GM19438 (cell line): Measurements from ENCODE around the gene CIP2A.

Experiments
- ATAC-seq: cut with Tn5 transposase; IDR thresholded peaks from one replicate; pipeline ENCODE4 v1.9.1; 2021; ENCODE audit warnings: low read depth; ENCODE audit not compliant: unreplicated experiment

Gene CIP2A

DNA sequence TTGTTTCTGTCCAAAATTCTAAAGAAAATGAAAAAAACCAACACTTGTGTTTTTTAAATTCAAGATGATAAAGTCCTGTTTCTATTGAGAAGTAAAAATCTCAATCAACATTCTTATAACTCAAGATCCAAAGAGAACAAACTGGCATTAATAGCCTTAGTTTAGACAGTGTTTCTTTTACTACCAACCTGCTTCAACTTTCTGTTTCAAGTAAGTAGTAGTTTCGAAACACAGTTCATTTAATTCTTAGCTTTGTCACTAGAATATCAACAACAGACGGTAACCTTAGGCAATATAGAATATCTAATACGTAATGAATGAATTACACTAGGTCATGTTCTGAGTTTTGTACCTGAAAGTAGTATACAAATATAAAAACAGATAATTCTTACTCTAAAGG, 23.7 kb downstream of the CIP2A start:
- no peak for ATAC-seq

DNA sequence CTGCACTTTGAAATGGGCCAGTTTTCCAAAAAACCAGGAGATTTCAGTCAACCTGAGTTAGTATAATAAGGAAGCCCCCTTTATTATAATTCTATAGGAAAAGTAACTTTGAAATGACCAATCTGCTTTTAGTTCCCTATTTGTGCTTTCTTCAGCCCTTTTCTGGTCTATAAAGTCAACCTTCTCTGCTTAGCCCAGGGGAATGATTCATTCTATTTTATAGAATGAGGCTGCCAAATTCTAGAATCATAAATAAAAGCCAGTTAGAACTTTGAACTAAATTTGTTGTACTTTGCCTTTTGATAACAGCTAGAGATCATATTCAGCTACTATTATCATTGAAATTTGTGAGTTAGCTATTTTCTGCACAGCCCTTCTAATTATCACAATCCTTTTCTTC, 24.7 kb downstream of the CIP2A start:
- no peak for ATAC-seq

DNA sequence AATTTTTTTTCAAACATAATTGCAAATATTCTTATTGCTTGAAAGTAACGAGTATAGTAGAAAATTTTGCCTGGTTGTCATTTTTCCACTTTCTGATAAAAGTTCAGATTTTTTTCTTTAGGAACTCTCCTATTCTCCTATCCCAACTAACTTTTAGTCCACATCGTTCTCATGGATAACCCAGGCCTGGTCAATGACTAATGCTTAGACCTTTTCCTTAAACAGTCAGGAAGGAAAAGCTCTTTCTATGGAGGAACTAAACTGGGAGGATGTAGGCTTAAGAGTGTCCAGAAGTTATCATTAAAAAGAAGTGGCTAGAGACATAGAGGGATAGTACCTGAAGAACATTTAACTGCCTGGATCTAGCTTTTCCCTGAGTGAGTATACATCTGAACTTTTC, 26.7 kb downstream of the CIP2A start:
- ATAC-seq: no peak

DNA sequence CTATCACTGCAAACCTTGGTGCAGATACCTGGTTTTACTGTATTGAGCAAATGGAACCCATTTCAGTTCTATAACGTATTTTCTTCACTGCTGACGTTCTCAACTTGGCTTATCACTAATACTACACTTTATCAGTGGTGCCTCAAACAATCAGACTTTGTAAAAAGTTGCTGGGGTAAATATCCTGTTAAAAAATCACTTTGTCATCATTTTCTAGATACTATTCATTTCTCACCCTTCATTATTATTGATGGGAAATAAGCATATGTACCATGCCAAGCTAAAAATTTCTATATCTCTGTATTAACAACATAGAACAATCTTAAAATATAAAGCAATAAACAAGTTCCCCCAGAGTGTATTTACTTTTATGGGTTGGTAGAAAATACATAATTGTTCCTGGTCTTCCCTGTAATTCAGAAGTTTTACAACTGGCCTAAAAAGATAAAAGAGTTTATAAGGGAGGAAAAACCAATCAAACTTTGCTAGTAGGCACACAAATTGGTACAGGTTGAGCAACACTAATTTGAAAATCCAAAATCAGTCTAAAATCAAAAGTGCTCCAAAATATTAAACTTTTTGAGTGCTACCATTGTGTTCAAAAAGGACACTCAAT, 33.2 kb downstream of the CIP2A start:
- ATAC-seq: no peak

DNA sequence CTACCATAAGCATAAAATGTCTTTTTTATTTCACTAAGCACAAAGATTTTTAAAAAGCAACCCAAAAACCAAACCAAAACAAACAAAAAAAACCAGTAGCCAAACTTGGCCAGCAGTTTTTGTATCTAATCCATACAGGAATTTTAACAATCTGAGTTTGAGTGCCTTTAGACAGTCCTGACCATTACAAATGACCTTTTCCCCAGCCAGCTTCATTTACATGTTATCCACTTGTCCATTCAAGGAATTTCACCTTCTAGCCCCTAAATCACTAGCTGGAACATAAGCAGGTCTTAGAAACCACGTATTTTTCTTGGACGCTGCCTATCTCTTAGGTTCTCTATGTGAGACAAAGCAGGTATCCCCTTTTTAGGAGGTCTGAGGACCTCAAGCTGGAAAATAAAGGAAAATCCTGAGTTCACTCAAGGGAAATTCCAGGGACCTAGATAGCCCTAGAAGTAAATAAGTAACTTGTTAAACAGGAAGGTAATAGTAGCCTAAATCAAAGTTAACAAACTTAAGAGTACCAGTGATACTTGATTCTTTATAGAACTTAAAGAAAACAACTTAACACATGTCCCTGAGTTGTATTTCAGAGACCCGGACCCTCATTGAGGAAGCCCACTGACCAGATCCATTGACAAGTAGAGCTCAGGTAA, 34.2 kb downstream of the CIP2A start:
- no peak for ATAC-seq

DNA sequence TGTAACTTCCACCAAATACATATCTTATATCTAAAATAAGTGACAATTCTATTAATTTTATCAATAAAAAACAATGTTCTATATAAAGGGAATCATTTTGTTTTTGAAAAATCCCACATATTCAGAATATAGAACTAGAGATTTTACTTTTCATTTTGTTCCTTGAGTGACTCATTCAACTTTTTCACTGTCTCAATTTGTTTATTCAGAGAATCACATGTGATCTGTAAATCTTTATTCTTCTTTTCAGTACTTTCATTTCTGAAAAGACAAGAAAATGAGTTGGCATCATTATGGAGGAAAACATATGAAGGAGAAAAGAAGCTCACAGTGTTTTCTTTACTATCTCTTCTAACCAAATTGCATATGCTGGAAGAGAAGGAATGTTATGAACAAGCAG, 35.0 kb downstream of the CIP2A start:
- ATAC-seq: no peak

DNA sequence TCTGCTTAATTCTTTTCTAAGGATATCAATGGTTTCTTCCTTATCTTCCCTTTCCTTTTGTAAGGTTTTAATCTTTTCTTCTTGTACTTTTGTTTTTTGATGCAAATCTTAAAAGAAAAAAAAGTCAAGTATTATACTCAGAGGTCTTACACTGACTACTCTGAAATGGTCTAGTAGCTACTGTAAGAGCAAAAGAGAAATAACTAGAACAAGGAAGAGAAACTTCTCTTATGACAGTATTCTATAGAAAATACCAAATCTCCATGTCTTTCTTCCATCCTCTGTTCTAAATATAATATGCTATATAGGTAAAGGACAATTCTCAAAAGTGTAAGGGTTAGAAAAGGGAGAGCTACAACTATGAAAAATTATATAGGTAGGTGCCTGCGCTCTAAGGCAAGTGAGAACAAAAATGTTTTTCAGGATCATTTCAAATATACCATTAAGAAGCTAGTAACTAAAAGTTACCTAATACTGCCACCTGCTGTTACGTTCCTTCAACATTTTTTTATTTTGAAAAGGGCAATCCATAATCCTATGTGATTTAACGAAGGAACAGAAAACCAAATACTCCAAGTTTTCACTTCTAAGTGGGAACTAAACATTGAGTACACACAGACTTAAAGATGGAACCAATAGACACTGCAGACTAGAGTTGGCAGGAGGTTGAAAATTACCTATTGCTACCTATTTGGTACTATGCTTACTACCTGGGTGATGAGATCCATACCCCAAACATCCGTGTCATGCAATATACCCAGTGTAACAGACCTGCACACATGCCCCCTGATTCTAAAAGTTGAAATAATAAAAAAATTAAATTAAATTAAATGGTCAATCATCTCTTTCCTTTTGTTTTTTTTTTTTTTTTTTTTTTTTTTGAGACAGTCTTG, 36.7 kb downstream of the CIP2A start:
- no peak for ATAC-seq

DNA sequence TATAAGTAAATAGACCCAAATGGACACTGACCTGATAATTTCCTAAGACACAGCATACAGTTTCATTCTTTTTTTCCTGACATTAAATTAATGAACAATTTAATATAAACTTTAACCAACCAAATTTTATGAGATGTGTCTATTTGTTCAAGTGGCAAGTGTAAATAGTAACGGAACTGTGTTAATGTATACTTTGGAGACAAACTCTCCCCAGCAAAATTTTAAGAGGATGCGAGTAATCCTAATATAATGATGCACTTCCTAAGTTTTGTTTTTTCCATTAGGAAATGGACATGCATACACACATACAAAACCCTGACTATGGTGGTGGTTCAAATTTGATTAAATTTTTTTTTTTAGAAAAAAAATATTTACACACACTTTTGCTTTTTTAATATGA, 40.4 kb downstream of the CIP2A start:
- ATAC-seq: no peak

DNA sequence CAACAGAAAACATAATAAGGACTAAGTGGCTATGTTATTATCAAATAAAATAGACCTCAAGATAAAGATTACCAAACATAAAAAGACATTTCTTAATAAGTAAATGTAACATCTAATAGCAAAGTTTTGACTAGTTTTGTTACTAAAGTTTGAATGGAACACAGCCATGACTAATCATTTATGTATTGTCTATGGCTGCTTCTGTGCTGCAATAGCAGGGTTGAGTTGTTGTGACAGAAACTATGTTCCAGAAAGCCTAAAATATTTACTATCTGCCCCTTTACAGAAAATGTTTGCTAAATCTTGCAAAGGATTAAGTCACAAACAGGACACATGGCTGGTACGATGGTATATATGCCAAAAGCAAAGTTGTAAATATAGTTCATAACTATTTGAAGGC, 40.9 kb downstream of the CIP2A start:
- ATAC-seq: no peak

DNA sequence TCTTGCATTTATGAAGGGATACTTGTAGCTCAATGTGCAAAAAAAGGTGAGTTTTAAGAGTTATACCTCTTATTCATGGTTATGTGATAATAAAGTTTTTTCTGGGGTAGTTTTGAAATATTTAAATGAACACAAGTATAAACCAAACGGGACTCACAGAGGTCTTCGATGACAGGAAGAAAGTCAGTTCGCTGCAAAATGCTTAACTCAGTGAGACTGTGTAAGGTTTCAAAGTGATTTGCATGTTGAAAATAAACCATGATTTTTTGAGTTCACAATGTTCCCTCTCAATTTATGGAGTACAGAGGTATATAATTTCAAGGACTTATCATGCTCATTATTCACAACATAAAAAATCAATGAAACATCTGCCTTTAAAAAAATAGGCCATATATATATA, 42.5 kb downstream of the CIP2A start:
- no peak for ATAC-seq

DNA sequence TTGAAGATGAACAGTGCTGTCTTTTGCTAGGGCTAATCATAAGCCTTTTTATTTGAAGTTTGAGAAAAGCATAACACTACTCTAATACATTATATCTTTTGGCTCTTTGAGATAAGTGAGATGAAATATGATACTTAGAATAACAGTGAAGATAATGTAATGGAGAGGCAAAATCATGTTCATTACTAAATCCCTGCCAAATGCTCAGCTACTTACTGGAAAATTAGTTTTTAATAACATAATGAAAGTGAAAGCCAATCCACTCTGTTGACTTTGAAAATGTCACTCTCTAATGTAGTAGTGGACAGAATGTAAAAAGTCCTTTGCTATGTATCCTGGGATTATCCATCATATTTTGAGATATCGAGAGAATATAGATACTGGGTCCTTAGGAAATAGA, 43.0 kb downstream of the CIP2A start:
- ATAC-seq: no peak

DNA sequence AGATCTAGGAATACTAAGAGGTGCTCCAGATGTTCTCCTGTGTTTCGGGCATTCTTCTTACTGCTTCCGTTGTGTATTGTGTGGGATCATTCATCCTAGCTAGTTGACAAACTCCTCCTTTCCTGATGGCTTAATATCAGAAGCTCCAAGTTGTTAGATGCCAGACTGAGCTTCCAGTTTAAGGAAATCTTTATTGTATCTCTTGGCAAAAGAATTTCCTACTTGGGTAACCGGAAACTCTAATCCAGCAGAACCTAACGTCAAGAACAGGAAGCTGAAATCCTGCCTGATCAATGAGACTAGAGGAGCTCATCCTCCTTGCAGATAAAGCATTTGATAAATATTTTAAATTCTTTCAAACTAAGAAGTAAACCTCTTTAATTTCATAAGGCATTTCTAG, 51.2 kb downstream of the CIP2A start:
- ATAC-seq: no peak

DNA sequence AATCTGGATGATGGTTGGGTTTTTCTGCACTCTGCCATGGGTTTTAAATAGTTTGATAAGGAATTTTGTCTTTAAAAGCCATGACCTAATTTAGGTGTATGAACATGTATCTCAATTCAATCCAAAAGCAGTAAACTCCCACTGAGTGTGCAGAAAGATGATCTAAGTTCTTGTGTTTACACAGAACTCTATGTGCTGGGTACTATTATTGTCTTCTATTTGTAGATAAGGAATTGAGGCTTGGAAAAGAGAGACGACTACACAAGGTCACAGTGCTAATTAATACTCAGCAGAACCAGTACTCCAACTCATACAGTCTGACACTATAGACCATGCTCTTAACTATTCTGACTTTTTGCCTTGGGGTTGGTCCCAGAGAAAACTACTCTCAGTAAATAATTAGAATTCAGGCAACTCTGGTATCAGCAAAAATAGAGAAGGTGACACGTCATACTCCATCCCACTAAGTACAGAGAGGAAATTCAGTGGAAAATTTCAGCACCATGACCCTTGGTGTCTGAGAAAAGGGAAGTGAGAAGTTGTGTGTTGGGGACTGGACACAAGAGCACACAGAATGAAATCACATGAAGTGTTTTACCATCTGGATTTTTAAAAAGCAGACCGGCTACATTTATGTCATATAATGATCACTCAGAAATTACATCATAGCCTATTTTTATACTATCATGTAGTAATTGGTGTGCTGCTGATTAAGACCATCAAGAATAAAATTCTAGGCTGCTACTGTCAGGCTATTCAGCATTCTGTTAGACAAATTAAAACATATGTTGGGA, 60.6 kb downstream of the CIP2A start:
- peak; percentile 87 for ATAC-seq

DNA sequence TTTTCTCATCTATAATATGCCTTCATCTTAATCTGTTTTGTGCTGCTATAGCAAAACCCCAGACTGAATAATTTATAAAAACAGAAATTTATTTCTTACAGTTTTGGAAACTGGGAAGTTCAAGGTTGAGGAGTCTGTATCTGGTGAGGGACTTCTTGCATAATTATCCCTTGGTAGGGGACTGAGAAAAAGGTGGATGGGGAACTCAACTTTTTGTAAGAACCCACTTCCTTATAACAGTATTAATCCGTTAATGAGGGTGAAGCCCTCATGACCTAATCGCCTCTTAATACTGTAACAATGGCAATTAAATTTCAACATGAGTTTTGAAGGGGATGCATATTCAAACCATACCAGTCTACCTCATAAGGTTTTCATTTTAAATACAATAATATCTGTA, 61.4 kb downstream of the CIP2A start:
- no peak for ATAC-seq

DNA sequence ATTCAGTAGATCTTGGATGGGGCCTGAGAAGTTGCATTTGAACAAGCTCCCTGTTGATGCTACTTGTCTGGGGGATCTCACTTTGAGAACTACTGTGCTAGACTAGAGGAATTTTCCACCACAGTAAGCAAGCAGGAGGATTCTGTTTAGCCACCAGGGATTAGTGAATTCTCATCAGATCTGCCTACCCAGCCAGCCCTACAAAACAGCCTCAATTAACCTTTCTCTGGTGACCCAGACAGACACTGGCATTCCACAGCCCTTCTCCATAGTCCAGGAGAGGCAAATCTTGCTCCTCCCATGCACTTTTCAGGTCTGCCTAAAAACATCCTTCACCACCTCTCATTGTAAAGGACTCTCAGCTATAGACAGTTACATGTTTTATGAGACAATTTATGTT, 62.1 kb downstream of the CIP2A start:
- no peak for ATAC-seq

DNA sequence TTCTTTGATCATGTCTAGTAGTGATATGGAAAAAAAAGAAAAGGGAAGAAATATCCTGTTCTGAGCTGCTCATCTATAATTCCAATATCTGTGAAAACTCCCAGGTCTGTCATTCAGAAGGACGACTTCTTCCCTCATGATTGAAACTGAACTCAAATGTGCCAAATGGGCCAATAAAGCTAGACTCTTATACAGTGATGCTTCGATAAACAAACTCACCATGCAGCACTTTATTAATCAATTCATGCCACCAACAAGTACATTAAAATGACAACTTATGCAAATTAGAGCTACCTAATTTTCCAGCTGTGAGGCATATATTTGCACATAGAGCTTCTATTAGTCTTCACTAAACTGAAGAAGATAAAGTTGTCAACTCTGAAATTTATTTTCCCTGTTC, 63.3 kb downstream of the CIP2A start:
- ATAC-seq: no peak

DNA sequence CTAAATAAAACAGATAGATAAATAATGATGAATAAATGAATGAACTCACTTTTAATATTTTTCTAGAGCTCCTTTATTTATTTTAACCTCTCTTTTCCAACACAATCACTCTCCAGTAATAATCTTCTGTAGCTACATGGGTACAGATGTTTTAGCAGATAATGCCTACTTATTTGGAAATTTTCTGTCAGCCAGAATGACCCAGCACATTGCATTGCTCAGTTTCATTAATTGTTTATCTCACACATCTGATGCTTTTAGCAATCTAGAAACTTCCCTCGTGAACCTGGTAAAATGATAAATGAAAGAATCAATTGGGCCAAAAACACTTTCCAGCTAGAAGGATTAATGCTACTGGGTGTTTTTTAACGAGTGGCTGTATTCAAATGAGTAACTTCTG, 64.0 kb downstream of the CIP2A start:
- ATAC-seq: no peak

DNA sequence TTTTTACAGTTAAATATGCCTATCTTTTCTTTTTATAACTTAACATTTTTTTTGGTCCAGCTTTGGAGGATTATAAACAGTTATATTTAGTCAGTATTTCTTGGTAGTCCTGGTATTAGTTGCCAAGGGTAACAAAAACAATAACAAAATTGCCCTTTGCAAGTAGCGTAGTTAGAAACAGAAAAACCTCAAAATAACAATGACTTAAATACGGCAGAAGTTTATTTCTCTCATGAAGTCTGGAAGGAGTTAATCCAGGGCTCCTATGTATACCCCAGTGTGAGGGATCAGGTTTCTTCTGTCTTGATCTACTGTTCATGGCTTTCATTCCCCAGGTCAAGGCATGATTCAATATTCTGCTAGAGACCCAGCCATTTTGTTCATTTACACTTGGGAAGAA, 64.7 kb downstream of the CIP2A start:
- ATAC-seq: no peak

DNA sequence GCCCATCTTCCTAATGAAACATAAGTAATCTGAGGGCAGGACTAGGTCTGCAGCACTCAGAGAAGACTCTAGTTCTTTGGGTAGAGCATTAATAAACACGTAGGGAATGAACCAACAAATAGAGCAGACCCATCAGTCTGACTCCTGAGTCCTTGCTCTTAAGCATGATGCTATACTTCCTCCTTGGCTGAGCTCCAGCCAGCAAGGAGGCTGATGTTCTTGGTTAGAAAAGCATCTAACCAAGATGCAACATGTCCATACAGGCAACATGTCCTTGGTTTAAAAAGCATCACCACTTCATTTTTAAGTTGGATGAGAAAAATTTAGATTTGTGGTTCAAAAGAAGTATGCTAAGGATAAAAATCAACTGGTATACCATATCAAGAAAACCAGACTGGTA, 70.3 kb downstream of the CIP2A start:
- no peak for ATAC-seq

DNA sequence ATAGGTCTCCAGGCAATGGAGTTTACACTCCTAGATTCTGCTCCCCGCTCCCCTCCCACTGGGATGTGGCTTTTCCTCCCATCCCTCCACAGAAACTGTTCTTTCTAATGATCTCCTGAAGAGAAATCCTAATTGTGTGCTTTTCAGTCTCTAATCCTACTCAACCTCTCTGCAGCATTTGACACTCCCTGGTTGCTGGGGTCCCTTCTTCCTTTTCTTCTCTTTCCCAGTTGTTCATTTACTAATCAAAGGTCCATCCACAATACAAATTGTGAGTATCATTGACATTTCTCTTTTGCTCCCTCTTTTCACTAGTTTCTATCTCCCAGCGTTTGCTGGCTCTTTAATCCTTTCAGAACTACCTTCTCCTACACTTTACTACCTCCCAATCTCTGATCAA, 72.4 kb downstream of the CIP2A start:
- no peak for ATAC-seq

DNA sequence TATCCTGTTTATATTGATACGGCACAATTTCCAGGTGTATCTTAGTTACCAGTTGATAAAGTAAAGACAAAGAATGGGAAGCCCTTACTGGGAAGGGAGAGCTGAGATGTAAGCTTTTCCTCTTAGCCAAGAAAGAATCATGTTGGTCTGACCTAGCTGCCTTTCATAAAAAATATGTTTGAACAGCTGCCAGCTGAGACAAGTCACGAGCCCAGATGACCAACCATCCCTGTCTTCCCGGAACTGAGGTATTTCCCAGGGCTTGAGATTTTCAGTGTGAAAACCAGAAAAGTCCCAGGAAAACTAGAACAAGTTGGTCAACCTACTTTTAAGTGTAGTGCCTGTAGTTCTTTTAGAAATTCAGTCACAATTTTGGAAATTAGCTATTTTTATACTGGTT, 75.3 kb downstream of the CIP2A start:
- ATAC-seq: no peak
